Endometrial microvascular endothelial cells (primary cell): ENCODE results near the gene NBL1. TPM values are rescaled to one million over a fixed set of nuclear protein-coding genes. Genes with fewer than 3 reads are reported as not detected.

Experiments
- in situ Hi-C: cut with HindIII; loops from 2 replicates; pipeline ENCODE4 v1.10.0; 2017; ENCODE audit warnings: low sequenced_read_pairs, low pct_unique_long_range_greater_than_20kb; ENCODE audit errors: inconsistent ontology term
- total RNA-seq: library from RNA; depleted of rRNA; stranded (reverse); fragments of >200 nt; gene quantifications from one replicate; pipeline ENCODE4 v1.2.3, GENCODE V29; 2015; ENCODE audit errors: inconsistent ontology term

The NBL1 gene
- total RNA-seq, 1 donor from 2014 or later: 50.8 TPM

DNA sequence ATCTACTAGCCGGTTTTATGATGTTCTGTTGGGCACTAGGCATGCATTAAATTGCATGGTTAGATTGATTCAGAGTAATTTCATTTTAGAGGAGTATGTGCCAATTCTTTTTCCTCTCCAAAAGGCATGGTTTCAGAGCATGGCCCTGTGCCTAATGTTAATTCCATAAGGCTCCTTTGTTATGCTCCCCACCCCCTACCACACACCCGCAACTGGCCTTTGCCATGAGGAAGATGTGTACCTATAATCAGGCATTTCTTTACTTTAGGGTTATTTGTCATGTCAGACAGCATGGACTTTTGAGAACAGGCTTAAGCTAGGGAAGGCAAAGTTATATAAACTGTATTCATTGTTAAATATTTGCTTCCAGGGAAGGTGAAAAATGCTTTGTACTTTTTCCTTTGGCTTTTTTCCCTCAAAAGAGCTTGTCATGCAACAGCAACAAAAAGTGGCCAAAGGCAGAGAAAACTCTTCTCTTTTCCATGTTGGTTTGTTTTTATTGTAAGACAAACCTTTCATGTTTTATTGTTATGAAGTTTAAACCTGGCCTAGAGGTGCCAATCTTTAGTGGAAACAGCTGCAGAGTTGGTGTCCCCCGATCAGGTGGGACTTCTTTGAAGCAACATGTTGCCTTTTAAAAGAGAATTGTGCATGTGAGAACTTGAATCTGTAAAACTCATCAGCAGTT, 24.3 kb upstream of the NBL1 start:
- in situ Hi-C loops: no loop called here

DNA sequence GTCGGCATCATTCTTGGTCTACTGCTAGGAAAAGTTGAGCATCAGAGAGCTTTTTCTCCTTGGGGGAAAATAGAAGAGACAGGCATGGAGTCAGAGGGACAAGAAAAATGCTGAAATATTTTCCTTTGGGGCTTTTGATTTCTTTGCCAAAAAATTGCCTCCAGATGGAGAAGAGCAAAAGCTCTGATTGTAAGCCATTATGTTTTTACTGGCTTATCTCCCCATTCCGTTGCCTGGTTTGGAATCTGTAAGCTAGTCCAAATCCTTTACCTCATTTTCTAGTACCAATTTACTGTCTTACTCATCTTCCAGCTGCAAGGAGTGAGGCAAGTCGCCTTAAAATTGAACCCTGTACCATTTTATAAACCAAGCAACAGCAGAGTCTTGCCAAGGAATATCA, 23.3 kb upstream of the NBL1 start:
- in situ Hi-C loops: no loop called here

DNA sequence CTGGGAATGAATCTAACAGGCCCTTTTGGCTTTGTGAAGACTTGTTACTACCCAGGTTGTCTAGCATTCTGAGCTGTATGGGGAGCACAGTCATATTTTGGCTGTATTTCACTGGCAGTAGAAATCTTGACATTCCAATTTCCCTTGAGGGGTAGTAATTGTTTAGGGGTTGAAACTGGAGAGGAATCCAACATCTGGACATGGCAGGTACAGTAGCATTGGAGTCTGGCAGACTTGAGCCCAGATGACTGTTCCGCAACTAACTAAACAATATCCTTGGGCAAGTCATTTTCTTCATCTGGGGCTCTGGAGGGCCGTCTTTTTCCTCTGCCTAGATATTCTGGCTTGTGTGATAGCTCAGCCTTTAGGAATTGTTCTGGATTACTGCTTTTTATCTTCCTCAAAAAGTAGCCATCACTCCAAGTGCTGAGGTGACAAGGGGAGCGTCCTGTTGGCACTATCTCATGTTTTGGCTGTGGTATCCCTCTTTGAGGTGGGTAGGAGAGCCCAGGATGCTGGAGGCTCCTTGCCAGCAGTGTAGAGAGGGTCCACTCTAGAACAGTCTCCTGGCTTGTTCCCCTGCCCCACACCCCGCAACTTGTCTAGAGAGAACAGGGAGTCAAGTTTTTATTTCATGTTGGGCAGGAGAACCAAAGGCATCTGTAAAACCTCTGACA, 22.7 kb upstream of the NBL1 start:
- in situ Hi-C loops: no loop called here

DNA sequence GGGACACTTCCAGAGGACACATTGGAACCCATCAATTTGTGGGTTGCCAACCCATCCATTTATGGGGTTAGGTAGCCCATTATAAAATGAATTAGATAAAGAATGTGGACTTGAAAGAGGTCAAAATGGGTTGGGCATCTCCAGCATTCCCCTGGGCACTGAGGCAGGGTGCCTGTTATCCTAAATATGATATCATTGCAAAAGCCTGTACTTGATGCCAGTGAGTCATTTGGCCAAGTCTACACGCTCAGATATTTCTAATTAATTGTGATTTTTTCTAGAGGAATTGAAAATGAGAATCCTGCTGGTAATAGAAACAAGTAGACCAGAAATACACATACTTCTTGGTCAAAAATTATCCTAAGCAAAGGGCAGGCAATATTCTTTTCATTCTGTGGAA, 21.9 kb upstream of the NBL1 start:
- in situ Hi-C loops: no loop called here

DNA sequence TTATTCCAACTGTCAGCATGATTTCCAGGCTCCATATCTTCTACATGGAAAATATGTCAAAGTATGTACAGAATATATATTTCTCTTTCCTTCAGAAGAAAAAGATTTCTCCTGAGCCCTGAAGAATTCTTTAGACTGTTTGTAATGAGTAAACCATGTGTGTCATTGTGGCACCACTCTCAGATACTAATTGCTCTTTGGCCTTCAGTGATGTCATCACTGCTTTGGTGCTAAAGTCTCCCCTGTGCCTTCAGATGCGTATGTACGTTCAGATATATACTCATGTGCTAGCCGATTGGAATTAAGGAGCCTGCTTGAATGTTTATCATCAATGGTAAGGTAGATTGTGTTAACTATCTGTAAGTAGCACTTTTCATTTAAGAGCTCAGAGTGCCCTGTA, 20.6 kb upstream of the NBL1 start:
- in situ Hi-C loops: no loop called here

DNA sequence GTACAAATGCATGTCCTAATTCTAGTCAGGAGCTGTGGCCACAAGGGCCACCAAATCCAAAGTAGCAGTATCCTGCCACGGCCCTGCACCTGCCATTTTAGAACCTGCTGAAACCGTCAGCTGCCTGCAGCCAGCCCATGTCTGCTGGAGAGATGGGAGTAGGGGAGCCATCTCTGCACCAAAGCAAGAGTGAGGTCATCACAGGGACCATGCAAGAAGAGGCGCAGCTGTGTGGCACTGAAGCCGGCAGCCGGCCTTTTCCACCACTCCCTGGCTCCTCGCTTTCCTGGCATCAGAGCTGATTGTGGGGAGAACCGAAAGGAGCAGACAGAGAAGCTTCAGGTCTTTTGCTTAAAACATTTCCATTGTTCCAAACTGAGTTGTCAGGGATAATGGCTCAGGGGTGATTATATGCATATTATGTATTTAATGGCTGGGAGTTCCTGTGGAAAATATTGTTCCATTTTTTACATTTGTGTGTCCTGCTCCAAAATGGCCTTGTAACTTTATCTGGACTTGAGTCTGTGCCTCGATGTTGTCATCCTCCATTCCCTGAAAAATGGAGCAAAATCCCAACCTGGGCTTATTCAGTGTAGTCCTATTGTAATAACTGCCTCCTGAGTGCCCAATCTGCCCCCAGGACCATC, 18.7 kb upstream of the NBL1 start:
- in situ Hi-C loops: loop anchor here (25.0 kb wide), 2 partner anchors 213 to 288 kb away; no protein-coding TSS in a partner anchor

DNA sequence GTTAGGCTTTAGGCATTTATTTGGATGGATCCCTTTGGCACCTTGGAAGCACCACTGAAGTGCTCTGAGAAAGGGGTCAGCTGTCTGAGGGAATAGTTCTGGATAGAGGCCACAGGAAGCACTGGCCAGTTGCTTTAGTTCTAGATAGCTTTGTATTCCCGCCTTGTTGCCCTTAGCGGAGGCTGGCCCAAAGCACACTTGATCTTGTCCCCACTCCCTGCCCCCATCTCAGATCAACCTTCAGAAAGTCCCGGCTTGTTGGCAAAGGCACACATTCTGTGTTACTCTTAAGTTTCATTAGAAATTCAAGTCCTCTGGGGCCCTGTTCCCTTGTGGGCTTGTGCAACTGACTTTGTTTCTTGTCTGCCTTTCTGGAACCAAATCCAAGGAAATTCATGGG, 15.2 kb upstream of the NBL1 start:
- in situ Hi-C loops: loop anchor here (25.0 kb wide), 2 partner anchors 217 to 292 kb away; no protein-coding TSS in a partner anchor

DNA sequence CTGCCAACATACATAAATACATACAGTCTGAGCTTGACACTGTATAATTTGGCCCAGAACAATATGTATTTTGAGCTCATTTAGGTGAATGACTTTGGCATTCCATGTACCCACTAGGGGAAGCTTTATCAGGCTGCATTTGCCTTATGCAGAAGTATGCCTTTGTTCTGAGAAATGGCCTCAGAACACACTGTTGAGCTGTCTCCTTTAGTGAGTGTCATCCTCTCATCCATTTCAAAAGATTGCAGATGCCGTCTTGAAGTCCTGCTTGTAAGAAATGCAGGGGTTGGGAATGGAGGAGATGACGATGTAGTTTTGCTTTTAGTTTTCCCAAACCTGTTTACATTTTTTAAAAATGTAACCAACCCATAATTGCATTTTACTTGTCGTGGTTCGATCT, 14.8 kb upstream of the NBL1 start:
- in situ Hi-C loops: loop anchor here (25.0 kb wide), 2 partner anchors 217 to 292 kb away; no protein-coding TSS in a partner anchor

DNA sequence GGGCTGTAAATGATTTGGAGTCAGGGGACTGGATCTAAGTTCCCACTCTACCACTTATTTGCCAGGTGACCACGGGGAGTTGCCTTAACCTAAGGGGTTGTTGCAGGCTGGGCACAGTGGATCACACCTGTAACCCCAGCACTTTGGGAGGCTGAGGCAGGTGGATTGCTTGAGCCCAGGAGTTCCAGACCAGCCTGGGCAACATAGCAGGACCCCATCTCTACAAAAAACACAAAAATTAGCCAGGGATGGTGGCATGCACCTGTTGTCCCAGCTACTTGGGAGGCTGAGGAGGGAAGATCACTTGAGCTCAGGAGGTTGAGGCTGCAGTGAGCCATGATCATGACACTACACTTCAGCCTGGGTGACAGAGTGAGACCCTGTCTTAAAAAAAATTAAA, 13.9 kb upstream of the NBL1 start:
- in situ Hi-C loops: loop anchor here (25.0 kb wide), 2 partner anchors 218 to 293 kb away; no protein-coding TSS in a partner anchor

DNA sequence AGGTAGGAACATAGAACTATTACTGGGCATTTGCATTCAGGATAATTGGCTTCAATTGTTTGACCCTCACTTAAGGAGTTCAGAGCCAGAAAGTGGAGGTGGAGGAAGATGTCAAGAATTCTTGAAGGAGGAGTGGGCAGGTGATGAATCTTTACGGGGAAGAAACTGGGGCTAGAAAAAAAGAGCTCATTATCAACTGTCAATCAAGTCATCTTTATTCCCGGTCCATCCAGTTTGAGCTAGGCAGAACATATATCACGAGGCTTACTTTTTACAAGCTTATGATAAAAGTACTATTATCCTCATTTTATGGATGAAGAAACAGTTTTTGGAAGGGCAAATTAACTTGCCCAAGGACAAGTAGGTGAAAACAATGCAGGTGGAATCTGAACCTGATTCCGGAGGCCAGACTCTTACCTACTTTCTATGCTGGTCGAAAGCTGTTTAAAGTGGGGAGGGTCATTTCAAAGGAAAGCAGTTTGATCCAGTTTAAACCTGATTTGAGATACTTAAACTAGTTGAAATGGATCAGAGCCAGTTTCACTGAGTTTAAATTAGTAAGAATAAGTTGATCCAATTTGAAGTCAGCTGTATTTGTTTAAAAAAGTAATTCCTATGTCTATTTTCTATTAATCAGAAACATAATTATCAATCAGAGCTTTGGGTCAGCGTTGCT, 13.3 kb upstream of the NBL1 start:
- in situ Hi-C loops: loop anchor here (25.0 kb wide), 2 partner anchors 219 to 294 kb away; no protein-coding TSS in a partner anchor

DNA sequence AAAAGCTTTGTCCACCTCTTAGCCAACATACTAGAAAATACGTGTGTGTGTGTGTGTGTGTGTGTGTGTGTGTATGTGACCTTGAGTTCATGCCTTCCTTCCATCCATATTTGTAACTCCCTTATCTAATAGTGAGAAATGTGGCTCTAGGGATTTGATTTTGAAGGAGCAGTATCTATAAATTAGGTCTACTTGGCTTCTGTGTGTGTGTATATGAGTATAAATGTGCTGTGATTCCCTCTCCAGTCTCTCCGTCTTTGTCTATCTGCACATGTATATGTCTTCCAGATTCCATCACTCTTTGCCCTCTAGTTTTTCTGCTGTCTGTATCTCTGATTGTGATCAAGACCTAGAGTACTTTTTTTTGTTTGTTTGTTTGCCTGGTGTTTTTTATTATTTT, 11.9 kb upstream of the NBL1 start:
- in situ Hi-C loops: loop anchor here (25.0 kb wide), 2 partner anchors 220 to 295 kb away; no protein-coding TSS in a partner anchor

DNA sequence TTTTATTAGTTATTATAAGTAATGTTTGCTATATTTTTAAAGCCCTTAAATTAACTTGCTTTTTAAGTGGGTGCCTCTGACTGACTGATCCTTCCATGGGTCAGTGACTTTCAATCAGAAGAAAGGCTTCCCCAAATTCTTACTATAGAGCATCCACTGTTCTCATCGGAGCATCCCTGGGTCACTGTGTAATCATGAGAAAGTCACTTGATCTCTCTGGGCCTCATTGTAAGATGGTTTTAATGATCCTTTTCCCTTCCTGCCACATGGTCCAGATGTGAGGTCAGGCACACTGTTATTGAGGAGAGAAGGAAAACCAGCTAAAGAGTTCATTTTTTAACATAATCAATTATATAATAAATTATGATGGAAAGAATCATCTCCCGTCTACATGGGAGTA, 11.0 kb upstream of the NBL1 start:
- in situ Hi-C loops: loop anchor here (25.0 kb wide), 2 partner anchors 221 to 296 kb away; no protein-coding TSS in a partner anchor

DNA sequence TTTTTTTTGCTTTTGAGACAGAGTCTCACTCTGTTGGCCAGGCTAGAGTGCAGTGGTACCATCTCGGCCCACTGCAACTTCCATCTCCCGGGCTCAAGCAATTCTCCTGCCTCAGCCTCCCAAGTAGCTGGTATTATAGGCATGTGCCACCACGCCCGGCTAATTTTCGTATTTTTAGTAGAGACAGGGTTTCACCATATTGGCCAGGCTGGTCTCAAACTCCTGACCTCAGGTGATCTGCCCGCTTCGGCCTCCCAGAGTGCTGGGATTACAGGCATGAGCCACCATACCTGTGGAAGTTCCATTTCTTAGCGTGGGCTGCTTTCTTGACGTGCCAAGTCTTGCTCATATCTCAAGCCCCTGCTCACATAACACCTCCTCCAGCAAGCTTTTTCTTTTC, 9.0 kb upstream of the NBL1 start:
- in situ Hi-C loops: loop anchor here (25.0 kb wide), 2 partner anchors 223 to 298 kb away; no protein-coding TSS in a partner anchor

DNA sequence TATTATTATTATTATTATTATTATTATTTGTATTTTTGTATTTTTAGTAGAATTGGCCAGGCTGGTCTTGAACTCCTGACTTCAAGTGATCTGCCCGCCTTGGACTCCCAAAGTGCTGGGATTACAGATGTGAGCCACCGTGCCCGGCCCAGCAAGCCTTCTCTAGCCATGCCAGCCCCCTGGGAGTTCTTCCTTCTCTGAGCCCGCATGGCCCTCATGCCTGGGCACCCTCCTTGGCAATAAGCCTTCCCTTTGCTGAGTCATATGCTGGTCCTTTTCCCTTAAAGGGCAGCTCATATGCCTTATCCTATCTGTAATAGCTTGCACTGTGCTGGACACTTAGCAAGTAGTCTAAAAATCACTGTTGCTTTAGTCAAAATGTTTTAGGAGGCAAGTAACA, 8.5 kb upstream of the NBL1 start:
- in situ Hi-C loops: loop anchor here (25.0 kb wide), 2 partner anchors 223 to 298 kb away; no protein-coding TSS in a partner anchor

DNA sequence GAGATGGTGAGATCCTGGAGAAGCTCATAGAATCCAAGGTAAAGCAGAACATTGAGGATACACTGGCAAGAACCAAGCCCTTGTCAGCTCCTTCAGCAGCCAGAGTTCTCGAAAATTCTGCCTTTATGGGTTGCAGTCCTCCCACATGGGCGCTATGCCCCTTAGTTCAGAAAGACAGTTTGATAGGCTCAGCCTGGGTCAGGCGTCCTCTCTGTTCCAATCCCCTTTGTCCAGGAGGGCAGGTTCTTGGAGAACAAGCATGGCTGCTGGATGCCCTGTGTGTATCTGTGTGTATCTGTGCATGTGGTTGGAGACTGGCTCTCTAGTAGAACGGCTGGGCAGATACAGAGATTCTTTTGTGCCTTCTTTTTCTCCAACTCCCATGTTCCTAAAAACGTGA, 8.0 kb upstream of the NBL1 start:
- in situ Hi-C loops: loop anchor here (25.0 kb wide), 2 partner anchors 224 to 299 kb away; no protein-coding TSS in a partner anchor

DNA sequence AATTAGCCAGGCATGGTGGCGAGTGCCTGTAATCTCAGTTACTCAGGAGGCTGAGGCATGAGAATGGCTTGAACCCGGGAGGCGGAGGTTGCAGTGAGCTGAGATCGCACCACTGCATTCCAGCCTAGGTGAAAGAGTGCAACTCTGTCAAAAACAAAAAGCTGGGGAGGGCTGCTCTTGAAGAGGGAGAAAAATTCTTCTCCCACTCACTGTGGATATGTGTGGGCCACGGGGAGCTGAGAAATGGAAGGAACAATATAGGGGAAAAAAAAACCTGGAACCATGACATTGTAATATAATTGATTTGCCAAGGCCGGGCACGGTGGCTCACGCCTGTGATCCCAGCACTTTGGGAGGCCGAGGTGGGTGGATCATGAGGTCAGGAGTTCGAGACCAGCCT, 7.4 kb upstream of the NBL1 start:
- in situ Hi-C loops: loop anchor here (25.0 kb wide), 2 partner anchors 224 to 299 kb away; no protein-coding TSS in a partner anchor

DNA sequence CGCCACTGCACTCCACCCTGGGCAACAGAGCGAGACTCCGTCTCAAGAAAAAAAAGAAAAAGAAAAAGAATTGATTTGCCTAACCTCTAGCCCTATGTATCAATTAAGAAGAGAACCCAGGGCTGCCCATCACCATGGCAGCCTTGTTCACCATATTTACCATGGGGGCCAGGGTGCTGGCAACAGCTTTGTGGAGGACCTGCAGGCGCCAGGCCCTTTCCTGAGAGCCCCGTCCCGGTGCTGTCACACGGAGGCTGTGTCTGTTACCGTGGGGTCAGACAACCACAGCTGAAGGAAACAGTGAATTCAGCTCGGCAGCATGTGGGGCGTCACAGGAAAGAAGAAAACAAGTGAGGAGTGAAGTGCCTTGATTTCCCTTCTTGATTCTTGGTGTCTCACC, 6.5 kb upstream of the NBL1 start:
- in situ Hi-C loops: loop anchor here (25.0 kb wide), 2 partner anchors 225 to 300 kb away; no protein-coding TSS in a partner anchor

DNA sequence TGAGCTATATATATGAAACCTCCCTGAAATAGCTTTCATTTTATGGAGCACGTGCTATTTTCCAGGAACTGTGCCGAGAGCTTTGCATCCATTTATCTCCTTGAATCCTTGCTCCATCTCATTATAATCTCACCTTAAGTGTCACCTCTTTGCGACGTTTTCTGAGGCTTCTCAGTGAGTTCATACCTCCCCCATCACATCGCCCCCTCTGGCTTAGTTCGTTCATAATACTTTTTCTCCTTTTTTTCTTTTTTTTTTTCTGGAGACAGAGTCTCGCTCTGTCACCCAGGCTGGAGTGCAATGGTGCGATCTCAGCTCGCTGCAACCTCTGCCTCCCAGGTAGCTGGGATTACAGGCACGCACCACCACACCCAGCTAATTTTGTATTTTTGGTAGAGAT, 4.9 kb upstream of the NBL1 start:
- in situ Hi-C loops: loop anchor here (25.0 kb wide), 2 partner anchors 227 to 302 kb away; no protein-coding TSS in a partner anchor

DNA sequence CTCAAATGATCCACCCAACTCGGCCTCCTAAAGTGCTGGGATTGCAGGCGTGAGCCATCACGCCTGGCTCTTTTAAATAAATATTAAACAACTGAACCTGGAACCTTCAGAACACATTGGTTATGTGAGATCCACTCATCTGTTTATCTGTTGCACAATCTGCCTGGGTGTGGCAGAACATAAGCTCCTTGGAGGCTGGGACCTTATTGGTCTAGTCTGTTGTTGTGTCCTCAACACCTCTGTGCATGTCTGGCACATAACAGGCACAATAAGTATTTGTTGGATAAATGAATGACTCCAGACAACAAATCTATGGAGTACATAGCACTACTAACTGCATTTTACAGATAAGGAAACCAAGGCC, 4.1 kb upstream of the NBL1 start:
- in situ Hi-C loops: loop anchor here (25.0 kb wide), 2 partner anchors 228 to 303 kb away; no protein-coding TSS in a partner anchor
